RWPE2 (cell line): ENCODE measurements around the gene NLK.

ENCODE experiments used
- ATAC-seq: fragments of 200-7000 bp; cut with Tn5 transposase; 3 replicates; pipeline ENCODE4 v1.9.1; 2021; ENCODE audit warnings: low read depth
- DNase-seq: peaks from one replicate; pipeline ENCODE4 v3.0.0-alpha.2; 2020; ENCODE audit warnings: low spot score
- H3K27ac ChIP-seq: fragments of 450-650 bp; 2 replicates; pipeline ENCODE4 v1.5.1; 2017; ENCODE audit warnings: mild to moderate bottlenecking; ENCODE audit not compliant: poor library complexity, severe bottlenecking
- H3K27me3 ChIP-seq: fragments of 250-450 bp; sonication (Bioruptor Pico); 2 replicates; pipeline ENCODE4 v1.5.1; 2021; ENCODE audit warnings: mild to moderate bottlenecking, moderate library complexity; ENCODE audit not compliant: insufficient read depth, poor library complexity, severe bottlenecking
- H3K36me3 ChIP-seq: fragments of 250-450 bp; sonication (Bioruptor Pico); 2 replicates; pipeline ENCODE4 v1.5.1; 2020; ENCODE audit warnings: low read depth, mild to moderate bottlenecking, moderate library complexity
- H3K4me1 ChIP-seq: fragments of 250-450 bp; sonication (Bioruptor Pico); 2 replicates; pipeline ENCODE4 v1.5.1; 2021; ENCODE audit warnings: mild to moderate bottlenecking, moderate library complexity; ENCODE audit not compliant: insufficient read depth, poor library complexity, severe bottlenecking
- H3K4me3 ChIP-seq: fragments of 250-450 bp; sonication (Bioruptor Pico); 2 replicates; pipeline ENCODE4 v1.5.1; 2021; ENCODE audit warnings: mild to moderate bottlenecking, moderate library complexity; ENCODE audit not compliant: severe bottlenecking
- H3K9me3 ChIP-seq: fragments of 250-450 bp; sonication (Bioruptor Pico); 2 replicates; pipeline ENCODE4 v1.5.1; 2021; ENCODE audit warnings: mild to moderate bottlenecking, moderate library complexity; ENCODE audit not compliant: severe bottlenecking
- CTCF ChIP-seq: fragments of 450-650 bp; IDR thresholded peaks from one replicate; pipeline ENCODE4 v1.5.1; 2017; ENCODE audit warnings: mild to moderate bottlenecking, moderate library complexity; ENCODE audit not compliant: poor library complexity, severe bottlenecking

The NLK gene

GRCh38 chr17:28090551-28090950 is 48.1 kb downstream of the NLK start:
- Histone ChIP-seq H3K4me1 (peaks cover 6% of the 10 kb centered on the region), H3K27ac (no peak overlapping the region), H3K4me3 (no peak overlapping the region), H3K27me3 (no peaks in the 10 kb centered on the region), H3K36me3 (peaks cover 5% of the 10 kb centered on the region), H3K9me3 (no peaks in the 10 kb centered on the region)
- TF ChIP-seq CTCF = no peak
- no peak for ATAC-seq
- no peak for DNase-seq

- ATAC-seq = no peak
- no peak for TF ChIP-seq CTCF
- no peaks in the 10 kb centered on the region for H3K4me1 ChIP-seq
- H3K4me3 ChIP-seq = no peak overlapping the region
- H3K27ac ChIP-seq = no peak overlapping the region
- H3K9me3 ChIP-seq = no peaks in the 10 kb centered on the region
- H3K27me3 ChIP-seq = no peaks in the 10 kb centered on the region
- H3K36me3 ChIP-seq = peaks cover 3% of the 10 kb centered on the region
- DNase-seq = no peak
Measured at GRCh38 chr17:28092088-28092487, 49.6 kb downstream of the NLK start.

GRCh38 chr17:28093999-28094716 is 51.7 kb downstream of the NLK start:
- Histone ChIP-seq H3K36me3 (peaks cover 8% of the 10 kb centered on the region), H3K27me3 (no peaks in the 10 kb centered on the region), H3K9me3 (no peaks in the 10 kb centered on the region), H3K27ac (no peak overlapping the region), H3K4me3 (no peak overlapping the region), H3K4me1 (no peaks in the 10 kb centered on the region)
- ATAC-seq (no peak), DNase-seq (no peak)
- TF ChIP-seq CTCF = no peak

GRCh38 chr17:28096756-28097155 is 54.3 kb downstream of the NLK start:
- H3K9me3 ChIP-seq = no peaks in the 10 kb centered on the region
- peaks cover 18% of the 10 kb centered on the region for H3K36me3 ChIP-seq
- H3K27me3 ChIP-seq = no peaks in the 10 kb centered on the region
- no peak overlapping the region for H3K4me3 ChIP-seq
- no peak for ATAC-seq
- no peak for TF ChIP-seq CTCF
- no peak overlapping the region for H3K27ac ChIP-seq
- no peaks in the 10 kb centered on the region for H3K4me1 ChIP-seq
- DNase-seq = no peak

- no peaks in the 10 kb centered on the region for H3K27me3 ChIP-seq
- TF ChIP-seq CTCF = no peak
- ATAC-seq = no peak
- H3K27ac ChIP-seq = no peak overlapping the region
- H3K4me3 ChIP-seq = no peak overlapping the region
- H3K9me3 ChIP-seq = no peaks in the 10 kb centered on the region
- DNase-seq = no peak
- H3K4me1 ChIP-seq = no peaks in the 10 kb centered on the region
- peaks cover 22% of the 10 kb centered on the region for H3K36me3 ChIP-seq
Measured at GRCh38 chr17:28097254-28097653, 54.8 kb downstream of the NLK start.
